Mononuclear cell (primary cell): ENCODE measurements around the gene LMOD1. TPM values are rescaled to one million over a fixed set of nuclear protein-coding genes. Genes with fewer than 3 reads are reported as not detected.

Source experiments
- H3K27me3 ChIP-seq: 2 replicates; pipeline ENCODE4 v1.6.0; 2011; ENCODE audit warnings: low read length, control low read depth; ENCODE audit not compliant: insufficient read depth
- H3K4me1 ChIP-seq: 2 replicates; pipeline ENCODE4 v1.5.1; 2011; ENCODE audit warnings: mild to moderate bottlenecking, low read length, control low read depth; ENCODE audit not compliant: insufficient read depth
- H3K4me3 ChIP-seq: 2 replicates; pipeline ENCODE4 v1.5.1; 2011; ENCODE audit warnings: mild to moderate bottlenecking, low read length, moderate library complexity
- H3K9me3 ChIP-seq: 2 replicates; pipeline ENCODE4 v1.5.1; 2011; ENCODE audit warnings: low read depth, mild to moderate bottlenecking, control low read depth, low read length
- total RNA-seq: library from RNA; depleted of rRNA; stranded (reverse); fragments of >200 nt; gene quantifications from one replicate; pipeline ENCODE4 v1.2.3, GENCODE V29; 2012

Gene LMOD1
- total RNA-seq, 1 donor, result not detected

GRCh38 chr1:201849372-201850052, 96.8 kb downstream of the LMOD1 start:
- Histone ChIP-seq H3K4me1 (no peaks in the 10 kb centered on the region), H3K9me3 (no peaks in the 10 kb centered on the region), H3K27me3 (no peaks in the 10 kb centered on the region), H3K4me3 (no peak overlapping the region)

- no peak overlapping the region for H3K4me3 ChIP-seq
- no peaks in the 10 kb centered on the region for H3K27me3 ChIP-seq
- H3K9me3 ChIP-seq, result no peaks in the 10 kb centered on the region
- H3K4me1 ChIP-seq, result peaks cover under 1% of the 10 kb centered on the region
Observed at GRCh38 chr1:201848230-201848629, 98.1 kb downstream of the LMOD1 start.

- Histone ChIP-seq H3K4me1 (peaks cover 11% of the 10 kb centered on the region), H3K9me3 (no peaks in the 10 kb centered on the region), H3K4me3 (no peak overlapping the region), H3K27me3 (no peaks in the 10 kb centered on the region)
Observed at GRCh38 chr1:201847150-201847549, 99.2 kb downstream of the LMOD1 start.

Other genes with a start within 250 kb of the LMOD1 start
- 14.4 TPM for gene IPO9, start 117.4 kb downstream of the LMOD1 start, total RNA-seq
- 0.63 TPM for gene SHISA4, start 57.6 kb downstream of the LMOD1 start, total RNA-seq
- gene TIMM17A, start 9.0 kb upstream of the LMOD1 start, total RNA-seq, result 30.5 TPM
- gene RNPEP, start 36.1 kb upstream of the LMOD1 start, total RNA-seq, result 41.3 TPM
- 2.8 TPM for gene ELF3, start 64.0 kb upstream of the LMOD1 start, total RNA-seq
- not detected for gene GPR37L1, start 176.4 kb upstream of the LMOD1 start, total RNA-seq
- gene ARL8A, start 198.2 kb upstream of the LMOD1 start, total RNA-seq, result 63.6 TPM
- 51.7 TPM for gene PTPN7, start 214.1 kb upstream of the LMOD1 start, total RNA-seq
- gene LGR6, start 247.3 kb upstream of the LMOD1 start, total RNA-seq, result 1.3 TPM